ENCODE measurements around the gene CACNA2D3.

CACNA2D3 gene

DNA sequence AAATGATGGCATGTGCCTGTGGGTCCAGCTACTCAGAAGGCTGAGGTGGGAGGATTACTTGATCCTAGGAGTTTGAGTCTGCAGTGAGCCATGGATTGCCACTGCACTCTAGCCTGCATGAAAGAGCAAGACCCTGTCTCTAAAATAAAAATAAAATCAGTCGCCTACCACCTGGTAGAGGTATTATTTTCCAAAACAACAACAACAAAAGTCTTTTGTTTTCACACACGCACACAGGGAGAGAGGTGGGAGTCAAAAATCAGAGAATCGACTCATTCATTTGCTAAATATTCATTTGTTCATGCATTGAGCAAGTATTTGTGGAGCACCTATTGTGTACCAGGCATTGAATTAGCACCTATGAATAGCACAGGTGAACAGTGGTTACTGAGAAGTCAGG is 587.4 kb downstream of the CACNA2D3 start:
- FAIRE-seq (no peak), DNase-seq (ENCODE audit: insufficient read length, low spot score) (no peak)
- no peak for TF ChIP-seq CTCF (IDR thresholded peaks at IDR 0.05; ENCODE audit: insufficient read depth, missing control alignments)

GRCh38 chr3:54710954-54711353 is 588.6 kb downstream of the CACNA2D3 start:
- TF ChIP-seq CTCF (IDR thresholded peaks at IDR 0.05; ENCODE audit: insufficient read depth, missing control alignments) = no peak
- DNase-seq (ENCODE audit: insufficient read length, low spot score) = no peak
- no peak for FAIRE-seq

DNA sequence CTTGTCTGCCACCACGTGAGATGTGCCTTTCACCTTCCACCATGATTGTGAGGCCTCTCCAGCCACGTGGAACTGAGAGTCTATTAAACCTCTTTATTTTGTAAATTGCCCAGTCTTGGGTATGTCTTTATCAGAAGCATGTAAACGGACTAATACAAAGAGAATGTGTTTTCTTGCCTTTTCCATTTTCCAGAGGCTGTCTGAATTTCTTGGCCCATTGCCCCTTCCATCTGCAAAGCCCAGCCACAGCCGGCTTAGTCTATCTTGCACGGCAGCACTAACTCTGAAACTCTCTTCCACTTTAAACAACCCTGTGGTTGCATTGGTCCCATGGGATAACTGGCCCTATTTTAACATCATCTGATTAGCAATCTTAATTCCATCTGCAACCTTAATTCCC is 590.2 kb downstream of the CACNA2D3 start:
- TF ChIP-seq CTCF (IDR thresholded peaks at IDR 0.05; ENCODE audit: insufficient read depth, missing control alignments) = no peak
- FAIRE-seq = no peak
- DNase-seq (ENCODE audit: insufficient read length, low spot score) = no peak

DNA sequence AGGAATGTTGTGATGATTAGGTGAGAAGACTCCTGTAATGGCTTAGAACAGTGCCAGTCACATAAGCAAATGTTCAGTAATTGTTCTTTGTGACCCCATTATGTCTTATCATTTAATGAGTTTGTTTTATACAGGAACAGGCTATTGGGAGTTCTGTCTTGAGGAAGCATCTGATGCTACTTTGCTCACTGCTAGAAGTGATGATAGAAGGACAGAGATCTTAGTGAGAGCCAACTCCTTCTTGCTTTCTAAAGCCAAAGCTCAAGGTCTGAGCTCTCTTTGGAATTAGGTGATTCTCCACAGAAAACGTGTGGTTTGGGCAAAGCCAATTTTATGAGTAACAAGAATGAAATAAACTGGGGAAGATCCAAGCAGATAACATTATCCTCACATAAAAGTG is 590.7 kb downstream of the CACNA2D3 start:
- DNase-seq (ENCODE audit: insufficient read length, low spot score) (no peak), FAIRE-seq (no peak)
- TF ChIP-seq CTCF (IDR thresholded peaks at IDR 0.05; ENCODE audit: insufficient read depth, missing control alignments) = no peak

GRCh38 chr3:54713455-54713854 is 591.1 kb downstream of the CACNA2D3 start:
- FAIRE-seq (no peak), DNase-seq (ENCODE audit: insufficient read length, low spot score) (no peak)
- no peak for TF ChIP-seq CTCF (IDR thresholded peaks at IDR 0.05; ENCODE audit: insufficient read depth, missing control alignments)

DNA sequence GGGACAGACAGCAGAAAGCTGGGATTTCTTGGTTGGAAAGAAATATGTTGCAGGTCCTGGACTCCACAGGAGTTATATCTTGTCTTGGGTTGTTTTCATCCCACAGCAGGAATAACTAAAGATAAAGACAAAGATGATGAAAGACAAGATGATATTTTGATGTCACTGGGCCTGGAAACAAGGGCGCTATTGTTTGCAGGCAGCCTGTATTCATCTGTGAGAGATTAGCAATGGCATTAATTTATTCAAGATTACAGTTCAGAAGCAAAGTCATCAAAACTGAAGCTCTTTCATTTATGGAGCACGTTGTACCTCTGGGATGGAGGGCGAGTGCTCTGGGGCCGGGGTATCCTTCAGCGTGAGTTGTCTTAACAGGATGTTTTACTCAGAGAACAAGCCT is 591.7 kb downstream of the CACNA2D3 start:
- DNase-seq (ENCODE audit: insufficient read length, low spot score) = no peak
- no peak for FAIRE-seq
- TF ChIP-seq CTCF (IDR thresholded peaks at IDR 0.05; ENCODE audit: insufficient read depth, missing control alignments) = no peak

DNA sequence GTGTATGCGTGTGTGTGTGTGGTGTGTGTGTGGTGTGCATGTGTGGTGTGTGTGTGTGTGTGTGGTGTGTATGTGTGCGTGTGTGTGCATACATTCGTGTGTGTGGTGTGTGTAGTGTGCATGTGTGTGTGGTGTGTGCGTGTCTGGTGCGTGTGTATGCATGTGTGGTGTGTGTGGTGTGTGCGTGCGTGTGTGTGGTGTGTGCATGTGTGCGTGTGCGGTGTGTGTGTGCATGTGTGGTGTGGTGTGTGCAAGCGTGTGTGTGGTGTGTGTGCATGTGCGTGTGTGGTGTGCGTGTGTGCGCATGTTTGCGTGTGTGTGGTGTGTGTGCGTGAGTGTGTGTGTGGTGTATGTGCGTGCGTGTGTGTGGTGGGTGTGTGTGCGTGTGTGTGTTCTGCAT is 595.2 kb downstream of the CACNA2D3 start:
- no peak for TF ChIP-seq CTCF (IDR thresholded peaks at IDR 0.05; ENCODE audit: insufficient read depth, missing control alignments)
- DNase-seq (ENCODE audit: insufficient read length, low spot score) (no peak), FAIRE-seq (no peak)

Data from D721Med (cell line).